Measurements from ENCODE around the gene MAST4.

DNA sequence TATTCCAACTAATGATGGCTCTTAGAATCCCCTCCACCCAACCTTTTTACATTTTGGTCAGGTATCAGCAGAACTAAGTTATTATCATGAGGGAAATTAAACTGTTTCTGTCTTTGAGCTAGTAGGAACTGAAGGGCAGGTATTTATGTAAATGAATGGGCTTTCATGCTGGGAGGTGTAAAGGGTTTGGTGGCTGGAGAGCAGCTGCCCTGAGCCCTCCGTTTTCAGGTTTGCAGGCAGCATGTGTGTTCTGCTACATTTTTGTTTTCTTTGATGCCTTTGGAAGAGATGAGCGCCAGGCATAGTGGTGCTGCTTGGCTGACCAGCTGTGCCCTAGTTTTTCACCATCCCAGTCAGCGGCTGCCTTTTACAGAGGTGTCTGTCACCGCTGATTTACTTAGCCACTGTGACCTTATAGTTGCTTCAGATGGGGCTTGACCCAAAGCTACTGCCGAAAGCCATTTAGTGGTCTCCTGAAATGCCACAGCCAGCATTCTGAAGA lies 231.9 kb downstream of the MAST4 start:
- TF ChIP-seq TAF1 (IDR thresholded peaks at IDR 0.05; ENCODE audit: low read depth, low read length) = no peak
- TF ChIP-seq SPI1 (IDR thresholded peaks at IDR 0.05; ENCODE audit: low read depth, low read length) = no peak
- TF ChIP-seq POLR2A (IDR thresholded peaks at IDR 0.05; ENCODE audit: low read depth, low read length) = no peak
- TF ChIP-seq PAX5 (IDR thresholded peaks at IDR 0.05; ENCODE audit: insufficient read depth, low read length, severe bottlenecking) = no peak
- TF ChIP-seq POLR2AphosphoS5 (IDR thresholded peaks at IDR 0.05; ENCODE audit: low read depth, low read length) = no peak
- TF ChIP-seq POU2F2 (IDR thresholded peaks at IDR 0.05; ENCODE audit: low read depth, low read length) = no peak

Data from GM12891 (cell line).